ENCODE results near the gene FMO4.
"Not testable (repeated sequence)": the region's sequence is repeated elsewhere in the genome, so short reads cannot be mapped to it uniquely, and the experiment has no call there.

Gene FMO4

DNA sequence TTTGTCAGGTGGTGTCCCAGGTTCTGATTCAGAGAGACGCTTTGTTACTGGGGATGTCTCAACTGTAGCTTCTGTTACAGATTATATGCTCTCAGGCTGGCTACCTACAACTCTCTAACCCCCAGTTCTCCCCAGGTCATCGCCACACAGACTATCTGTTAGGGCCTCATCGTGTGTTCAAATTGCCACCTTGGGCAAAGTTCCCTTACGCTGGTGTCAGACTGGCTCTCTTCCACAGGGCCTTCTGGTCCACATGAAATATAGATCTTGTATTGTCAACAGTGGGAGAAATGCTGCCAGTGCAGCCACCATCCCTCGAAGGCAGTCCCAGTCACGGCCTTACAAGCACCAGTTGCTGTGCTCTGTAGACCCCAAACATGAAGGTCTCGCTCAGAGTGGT, 15.3 kb downstream of the FMO4 start:
- no peak overlapping the region for H3K27ac ChIP-seq
- no peak for DNase-seq (ENCODE audit: low read depth, low spot score)

DNA sequence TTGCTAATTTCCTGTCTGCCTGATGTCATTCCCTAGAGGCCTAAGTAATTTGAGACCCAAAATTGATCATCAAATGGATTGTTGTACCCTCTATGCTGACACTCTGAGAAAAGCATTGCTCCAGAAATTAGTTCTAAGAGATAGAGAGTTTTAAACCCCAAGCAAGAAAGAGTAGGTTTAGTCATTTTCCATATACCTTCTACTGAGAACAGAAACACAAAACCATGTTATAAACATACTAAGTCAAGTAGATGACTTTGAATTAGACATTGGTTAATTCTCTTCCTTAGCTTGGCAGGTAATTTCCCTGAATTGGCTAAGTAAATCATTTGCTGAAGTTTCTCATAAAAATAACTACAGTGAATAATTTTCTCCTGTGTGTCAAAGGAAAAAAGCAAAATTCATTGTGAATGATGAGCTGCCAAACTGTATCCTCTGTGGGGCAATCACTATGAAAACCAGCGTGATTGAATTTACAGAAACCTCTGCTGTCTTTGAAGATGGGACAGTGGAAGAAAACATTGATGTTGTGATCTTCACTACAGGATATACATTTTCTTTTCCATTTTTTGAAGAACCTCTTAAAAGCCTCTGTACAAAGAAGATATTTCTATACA, 20.1 kb downstream of the FMO4 start:
- DNase-seq (ENCODE audit: low read depth, low spot score), result no peak
- H3K27ac ChIP-seq, result no peak overlapping the region

DNA sequence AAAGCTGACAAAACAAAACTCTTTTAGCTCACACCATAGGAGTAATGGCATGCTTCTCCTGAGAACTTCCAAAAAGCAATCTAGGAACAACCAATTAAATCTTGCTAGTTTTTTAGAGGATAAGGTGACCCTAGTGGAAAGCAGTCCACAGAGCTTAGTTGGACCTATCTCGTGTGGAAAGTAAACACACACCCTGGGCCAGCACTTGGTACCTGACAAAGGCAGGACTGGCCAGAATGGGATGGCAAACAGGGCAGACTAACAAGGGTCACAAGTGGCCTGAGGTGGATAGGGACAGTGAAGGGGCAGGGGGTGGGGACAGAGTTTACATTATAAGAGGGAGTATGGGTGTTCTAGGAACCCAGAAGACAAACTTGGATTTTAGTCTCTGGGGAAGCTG, 22.0 kb downstream of the FMO4 start:
- DNase-seq (ENCODE audit: low read depth, low spot score), result no peak

DNA sequence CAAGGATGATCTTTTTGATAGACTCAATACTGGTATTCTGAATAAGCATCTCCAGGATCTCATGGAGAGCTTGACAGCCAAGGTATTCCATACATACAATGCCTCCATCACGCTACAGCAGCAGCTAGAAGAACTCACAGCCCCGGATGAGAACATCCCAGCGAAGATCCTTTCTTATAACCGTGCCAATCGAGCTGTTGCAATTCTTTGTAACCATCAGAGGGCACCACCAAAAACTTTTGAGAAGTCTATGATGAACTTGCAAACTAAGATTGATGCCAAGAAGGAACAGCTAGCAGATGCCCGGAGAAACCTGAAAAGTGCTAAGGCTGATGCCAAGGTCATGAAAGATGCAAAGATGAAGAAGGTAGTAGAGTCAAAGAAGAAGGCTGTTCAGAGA, 25.4 kb downstream of the FMO4 start:
- not testable (repeated sequence) for H3K27ac ChIP-seq; DNase-seq (ENCODE audit: low read depth, low spot score)

More for the DNA sequence above, 22.0 kb downstream of the FMO4 start:
- H3K27ac ChIP-seq, result no peak overlapping the region

DNA sequence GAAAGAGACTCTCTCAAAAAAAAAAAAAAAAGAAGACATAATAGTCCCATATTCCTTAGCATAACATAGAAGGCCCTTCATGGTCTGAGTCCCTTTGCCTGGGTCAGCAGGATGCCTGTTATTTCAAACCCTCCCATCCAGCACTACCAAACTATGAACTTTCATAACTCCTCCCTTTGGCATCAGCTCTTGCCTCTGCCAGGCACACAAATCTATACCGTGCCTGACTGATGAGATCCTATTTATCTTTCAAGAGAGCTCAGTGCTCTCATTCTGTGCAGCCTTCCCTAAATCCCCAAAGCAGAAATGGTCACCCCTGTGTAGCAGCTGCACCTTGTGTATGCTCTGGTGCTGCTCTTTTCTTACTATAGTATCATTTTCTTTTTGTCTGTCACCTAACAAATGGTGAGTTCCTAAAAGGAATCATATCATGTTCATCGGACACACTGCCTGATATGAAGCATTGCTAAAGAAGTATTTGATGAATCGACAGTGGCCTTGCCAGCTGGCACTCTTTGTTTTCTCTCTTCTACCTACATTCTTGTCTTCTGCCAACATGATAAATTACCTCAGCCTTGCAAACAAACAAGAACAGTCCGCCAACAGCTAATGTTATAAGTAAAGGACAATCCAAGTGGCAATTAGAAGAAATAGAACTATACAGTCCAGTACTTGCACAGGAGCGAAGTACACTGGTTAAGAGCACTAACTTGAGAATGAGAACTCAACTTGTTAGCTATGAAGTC, 29.9 kb downstream of the FMO4 start:
- H3K27ac ChIP-seq, result no peak overlapping the region
- DNase-seq (ENCODE audit: low read depth, low spot score), result no peak

DNA sequence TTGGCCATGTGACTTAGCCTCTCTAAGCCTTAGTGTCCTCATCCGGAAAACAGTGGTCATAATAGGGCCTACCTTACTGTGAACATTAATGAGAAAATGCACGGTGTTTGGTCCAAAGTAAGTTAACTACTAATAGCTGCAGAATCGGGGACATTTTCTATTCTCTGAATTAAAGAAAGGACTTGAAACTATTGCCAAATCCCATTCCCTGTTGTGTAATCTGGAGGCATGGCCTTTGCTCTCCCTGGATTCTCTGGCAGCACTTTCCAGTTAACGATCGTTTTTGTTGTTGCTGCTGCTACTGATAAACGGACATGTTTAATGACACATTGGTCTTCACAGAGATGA, 30.5 kb downstream of the FMO4 start:
- no peak overlapping the region for H3K27ac ChIP-seq
- DNase-seq (ENCODE audit: low read depth, low spot score), result no peak

DNA sequence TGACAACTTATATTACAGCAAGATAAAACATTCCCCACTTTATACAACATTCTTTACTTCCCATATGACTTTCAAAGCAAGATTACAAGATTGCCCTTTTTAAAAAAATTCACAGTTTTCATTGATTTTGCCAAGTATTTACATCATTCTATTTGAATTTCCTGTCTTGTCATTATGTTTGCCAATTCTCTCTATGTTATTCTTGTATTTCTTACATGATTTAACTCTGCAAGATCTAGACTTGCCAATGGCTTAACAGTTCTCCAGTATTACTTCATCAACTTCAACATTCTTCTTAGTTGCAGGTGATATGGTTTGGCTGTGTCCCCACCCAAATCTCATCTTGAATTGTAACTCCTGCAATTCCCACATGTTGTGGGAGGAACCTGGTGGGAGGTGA, 31.6 kb downstream of the FMO4 start:
- no peak overlapping the region for H3K27ac ChIP-seq
- DNase-seq (ENCODE audit: low read depth, low spot score), result no peak

DNA sequence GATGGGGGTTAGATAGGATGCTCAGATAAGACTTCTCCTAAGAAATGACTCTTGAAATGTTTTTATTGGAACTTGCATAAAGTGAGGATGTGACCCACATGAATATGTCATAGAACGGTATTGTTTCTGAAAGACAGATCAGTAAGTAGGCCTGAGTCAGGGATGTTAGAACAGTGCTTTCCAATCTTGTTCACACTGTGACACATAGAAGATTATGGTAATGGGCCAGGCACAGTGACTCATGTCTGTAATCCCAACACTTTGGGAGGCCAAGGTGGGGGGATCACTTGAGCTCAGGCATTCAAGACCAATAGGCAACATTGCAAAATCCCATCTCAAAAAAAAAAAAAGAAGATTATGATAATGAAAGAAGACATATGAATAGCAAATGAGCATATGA, 32.9 kb downstream of the FMO4 start:
- H3K27ac ChIP-seq, result no peak overlapping the region
- DNase-seq (ENCODE audit: low read depth, low spot score), result no peak

DNA sequence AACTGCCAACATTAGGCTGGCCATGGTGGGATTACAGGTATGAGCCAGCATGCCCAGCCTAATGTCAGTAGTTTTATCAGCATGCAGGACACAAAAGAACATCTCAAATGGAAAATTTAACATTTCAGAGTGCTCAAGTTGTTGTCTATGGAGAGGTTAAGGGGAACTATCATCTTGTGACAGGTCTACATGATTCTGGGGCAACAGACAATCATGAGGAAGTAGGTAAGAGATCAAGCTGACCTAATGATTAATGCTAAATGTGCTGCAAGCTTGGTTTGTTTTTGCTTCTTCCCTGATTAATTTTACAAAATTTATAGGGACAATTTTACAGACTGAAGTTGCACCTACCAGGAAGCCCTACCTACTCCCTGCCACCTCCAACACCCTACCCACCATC, 36.6 kb downstream of the FMO4 start:
- H3K27ac ChIP-seq, result no peak overlapping the region
- DNase-seq (ENCODE audit: low read depth, low spot score), result no peak

DNA sequence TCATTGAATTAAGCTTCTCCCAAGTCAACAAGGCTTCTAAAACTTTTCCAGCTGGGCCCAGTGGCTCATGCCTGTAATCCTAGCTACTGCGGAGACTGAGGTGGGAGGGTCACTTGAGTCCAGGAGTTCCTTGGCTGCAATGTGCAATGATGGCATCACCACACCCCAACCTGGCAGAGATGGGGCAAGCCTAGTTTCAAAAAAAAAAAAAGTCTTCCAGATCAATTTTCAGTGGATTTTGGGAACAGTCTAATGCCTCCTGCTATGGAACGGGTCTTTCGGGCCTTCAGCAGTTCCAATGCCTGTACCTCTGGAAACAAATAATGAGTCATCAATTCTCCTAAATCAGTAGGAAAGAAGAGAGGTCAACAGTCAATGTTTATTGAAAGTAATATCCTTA, 38.0 kb downstream of the FMO4 start:
- no peak for DNase-seq (ENCODE audit: low read depth, low spot score)
- H3K27ac ChIP-seq, result no peak overlapping the region

DNA sequence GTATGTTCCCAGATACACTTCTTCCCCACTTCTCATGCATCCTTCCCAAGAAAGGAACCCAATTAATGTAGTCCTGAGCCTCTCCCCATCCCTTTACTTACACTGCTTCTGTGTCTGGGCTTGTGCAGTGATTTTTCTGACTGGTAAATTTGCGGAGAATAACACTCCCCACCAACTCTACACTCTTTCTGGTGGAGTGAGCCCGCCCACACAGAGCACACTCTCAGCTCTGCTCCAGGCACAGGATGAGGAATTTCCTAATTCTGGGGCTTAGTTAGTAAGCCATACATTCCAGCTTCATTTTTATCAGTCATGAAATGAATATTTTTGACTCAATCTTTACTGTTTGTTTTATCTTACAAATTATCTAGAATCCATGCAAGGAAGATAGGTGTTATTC, 38.6 kb downstream of the FMO4 start:
- no peak for DNase-seq (ENCODE audit: low read depth, low spot score)
- H3K27ac ChIP-seq, result no peak overlapping the region

DNA sequence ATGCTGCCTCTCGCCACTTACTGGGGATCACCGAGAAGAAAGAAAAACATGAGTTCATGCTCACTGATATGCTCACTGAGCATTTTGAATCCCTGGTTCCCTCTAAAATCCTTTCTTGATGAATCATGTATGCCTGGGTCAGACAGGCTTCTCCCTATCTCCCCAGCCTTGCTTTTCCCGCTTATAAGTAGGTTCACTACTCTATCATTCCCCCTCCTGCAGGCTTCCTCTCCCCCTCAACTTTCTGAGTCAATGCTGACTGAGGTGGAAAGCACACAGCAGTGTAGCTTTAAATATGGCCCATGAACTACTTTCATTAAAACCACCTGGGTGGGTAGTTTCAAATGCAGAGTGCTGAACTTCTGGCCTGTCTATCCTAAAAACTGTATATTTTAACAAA, 41.7 kb downstream of the FMO4 start:
- no peak overlapping the region for H3K27ac ChIP-seq
- DNase-seq (ENCODE audit: low read depth, low spot score), result no peak

DNA sequence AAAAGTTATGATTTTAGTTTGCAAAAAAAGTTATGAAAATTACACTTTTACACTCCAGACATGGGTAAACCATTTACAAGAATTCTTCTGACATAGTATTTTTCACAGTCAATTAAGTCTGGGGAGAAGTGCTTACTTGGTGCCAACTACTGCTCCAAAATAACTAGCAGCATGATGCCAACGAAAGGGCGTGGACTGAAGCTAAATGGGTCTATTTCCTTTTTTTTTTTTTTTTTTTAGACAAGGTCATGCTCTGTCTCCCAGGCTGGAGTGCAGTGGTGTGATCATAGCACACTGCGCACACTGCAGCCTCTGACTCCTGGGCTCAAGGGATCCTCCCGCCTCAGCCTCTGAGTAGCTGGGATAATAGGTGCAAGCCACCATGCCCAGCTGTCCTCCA, 43.2 kb downstream of the FMO4 start:
- no peak for DNase-seq (ENCODE audit: low read depth, low spot score)
- H3K27ac ChIP-seq, result no peak overlapping the region

DNA sequence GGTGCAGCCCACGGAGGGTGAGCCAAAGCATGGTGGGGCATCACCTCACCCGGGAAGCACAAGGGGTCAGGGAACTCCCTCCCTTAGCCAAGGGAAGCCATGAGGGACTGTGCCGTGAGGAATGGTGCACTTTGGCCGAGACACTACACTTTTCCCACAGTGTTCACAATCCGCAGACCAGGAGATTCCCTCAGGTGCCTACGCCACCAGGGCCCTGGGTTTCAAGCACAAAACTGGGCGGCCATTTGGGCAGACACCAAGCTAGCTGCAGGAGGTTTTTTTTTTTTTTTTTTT, 45.3 kb downstream of the FMO4 start:
- not testable (repeated sequence) for DNase-seq (ENCODE audit: low read depth, low spot score); H3K27ac ChIP-seq

DNA sequence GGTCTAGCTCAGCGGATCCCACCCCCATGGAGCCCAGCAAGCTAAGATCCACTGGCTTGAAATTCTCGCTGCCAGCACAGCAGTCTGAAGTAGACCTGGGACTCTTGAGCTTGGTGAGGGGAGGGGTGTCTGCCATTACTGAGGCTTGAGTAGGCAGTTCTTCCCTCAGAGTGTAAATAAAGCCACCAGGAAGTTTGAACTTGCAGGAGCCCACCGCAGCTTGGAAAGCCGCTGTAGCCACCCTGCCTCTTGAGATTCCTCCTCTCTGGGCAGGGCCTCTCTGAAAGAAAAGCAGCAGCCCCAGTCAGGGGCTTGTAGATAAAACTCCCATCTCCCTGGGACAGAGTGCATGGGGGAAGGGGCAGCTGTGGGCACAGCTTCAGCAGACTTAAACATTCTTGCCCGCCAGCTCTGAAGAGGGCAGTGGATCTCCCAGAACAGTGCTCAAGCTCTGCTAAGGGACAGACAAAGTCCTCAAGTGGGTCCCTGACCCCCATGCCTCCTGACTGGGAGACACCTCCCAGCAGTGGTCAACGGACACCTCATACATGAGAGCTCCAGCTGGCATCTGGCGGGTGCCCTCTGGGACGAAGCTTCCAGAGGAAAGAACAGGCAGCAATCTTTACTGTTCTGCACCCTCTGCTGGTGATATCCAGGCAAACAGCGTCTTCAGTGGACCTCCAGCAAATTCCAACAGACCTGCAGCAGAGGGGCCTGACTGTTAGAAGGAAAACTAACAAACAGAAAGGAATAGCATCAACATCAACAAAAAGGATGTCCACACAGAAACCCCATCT, 45.9 kb downstream of the FMO4 start:
- not testable (repeated sequence) for H3K27ac ChIP-seq; DNase-seq (ENCODE audit: low read depth, low spot score)

DNA sequence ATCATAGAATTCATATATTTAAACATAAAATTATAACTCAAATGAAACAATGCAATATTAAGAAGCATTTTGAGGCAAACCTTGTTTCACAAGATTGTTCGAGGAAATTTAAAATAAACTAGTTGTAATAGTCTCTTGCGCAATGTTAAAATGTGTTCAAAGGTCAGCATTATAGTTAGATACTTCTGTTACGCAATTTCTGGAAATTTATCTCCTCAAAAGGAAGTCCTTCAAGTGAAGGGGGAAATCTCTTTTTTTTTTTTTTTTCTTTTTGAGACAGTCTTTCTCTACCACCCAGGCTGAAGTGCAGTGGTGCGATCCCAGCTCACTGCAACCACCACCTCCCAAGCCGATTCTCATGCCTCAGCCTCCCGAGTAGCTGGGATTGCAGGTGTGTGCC, 52.1 kb downstream of the FMO4 start:
- no peak overlapping the region for H3K27ac ChIP-seq
- no peak for DNase-seq (ENCODE audit: low read depth, low spot score)

DNA sequence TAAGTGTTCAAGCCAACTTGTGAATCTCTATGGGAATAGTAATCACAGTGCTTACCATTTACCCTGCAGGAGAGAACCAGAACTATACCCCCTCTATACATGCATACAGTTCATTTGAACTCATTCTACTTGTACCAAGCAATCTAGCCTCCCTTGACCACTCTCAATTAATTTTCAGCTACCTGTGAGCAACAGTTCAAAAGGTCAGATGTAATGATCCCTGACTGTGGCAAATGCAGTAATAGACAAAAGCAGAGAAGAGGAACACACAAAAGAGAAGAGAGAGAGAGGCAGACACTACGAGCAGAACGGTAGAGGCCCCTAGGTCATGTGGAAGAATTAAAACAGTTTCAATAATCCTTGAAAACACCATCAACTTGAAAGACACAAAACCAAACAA, 52.8 kb downstream of the FMO4 start:
- DNase-seq (ENCODE audit: low read depth, low spot score), result no peak
- H3K27ac ChIP-seq, result no peak overlapping the region

DNA sequence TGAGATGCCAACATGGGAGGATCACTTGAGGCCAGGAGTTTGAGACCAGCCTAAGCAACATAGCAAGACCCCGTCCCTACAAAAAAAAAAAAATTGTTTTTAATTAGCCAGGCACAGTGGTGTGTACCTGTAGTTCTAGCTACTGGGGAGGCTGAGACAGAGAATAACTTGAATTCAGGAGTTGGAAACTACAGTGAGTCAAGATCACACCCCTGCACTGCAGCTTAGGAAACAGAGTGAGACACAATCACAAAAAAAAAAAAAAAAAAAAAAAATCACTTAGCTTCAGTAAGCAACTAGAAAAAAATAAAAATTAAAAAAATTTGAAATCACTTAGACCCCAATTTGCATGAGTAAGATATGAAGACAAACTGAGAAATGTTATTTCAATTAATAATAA, 53.5 kb downstream of the FMO4 start:
- H3K27ac ChIP-seq, result no peak overlapping the region
- no peak for DNase-seq (ENCODE audit: low read depth, low spot score)

DNA sequence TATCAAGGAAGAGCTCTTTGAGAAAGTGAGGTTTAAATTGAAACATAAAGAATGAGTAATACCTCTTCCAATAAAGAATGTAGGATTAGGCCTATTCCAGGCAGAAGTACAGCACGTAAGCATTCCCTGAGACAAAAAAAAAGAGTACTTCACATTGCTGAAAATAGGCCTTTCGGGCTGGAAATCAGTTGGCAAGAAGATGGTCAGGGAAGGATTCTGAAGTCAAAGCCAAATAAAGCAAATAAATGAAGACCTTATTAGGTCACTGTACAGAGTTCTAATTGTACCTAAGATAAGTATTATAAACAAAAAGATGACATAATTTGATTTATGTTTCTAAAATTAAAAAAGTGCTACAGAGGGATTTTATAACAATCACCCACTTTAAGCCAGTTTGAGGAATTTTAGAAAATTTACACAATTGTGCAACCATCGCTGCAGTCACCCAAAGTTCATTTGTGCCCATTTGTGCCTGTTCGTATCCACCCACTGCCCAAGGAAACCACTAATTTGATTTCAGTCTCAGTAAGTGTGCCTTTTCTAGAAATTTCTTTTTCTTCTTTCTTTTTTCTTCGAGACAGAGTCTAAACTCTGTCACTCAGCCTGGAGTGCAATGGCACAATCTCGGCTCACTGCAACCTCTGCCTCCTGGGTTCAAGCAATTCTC, 58.6 kb downstream of the FMO4 start:
- no peak for DNase-seq (ENCODE audit: low read depth, low spot score)
- no peak overlapping the region for H3K27ac ChIP-seq

DNA sequence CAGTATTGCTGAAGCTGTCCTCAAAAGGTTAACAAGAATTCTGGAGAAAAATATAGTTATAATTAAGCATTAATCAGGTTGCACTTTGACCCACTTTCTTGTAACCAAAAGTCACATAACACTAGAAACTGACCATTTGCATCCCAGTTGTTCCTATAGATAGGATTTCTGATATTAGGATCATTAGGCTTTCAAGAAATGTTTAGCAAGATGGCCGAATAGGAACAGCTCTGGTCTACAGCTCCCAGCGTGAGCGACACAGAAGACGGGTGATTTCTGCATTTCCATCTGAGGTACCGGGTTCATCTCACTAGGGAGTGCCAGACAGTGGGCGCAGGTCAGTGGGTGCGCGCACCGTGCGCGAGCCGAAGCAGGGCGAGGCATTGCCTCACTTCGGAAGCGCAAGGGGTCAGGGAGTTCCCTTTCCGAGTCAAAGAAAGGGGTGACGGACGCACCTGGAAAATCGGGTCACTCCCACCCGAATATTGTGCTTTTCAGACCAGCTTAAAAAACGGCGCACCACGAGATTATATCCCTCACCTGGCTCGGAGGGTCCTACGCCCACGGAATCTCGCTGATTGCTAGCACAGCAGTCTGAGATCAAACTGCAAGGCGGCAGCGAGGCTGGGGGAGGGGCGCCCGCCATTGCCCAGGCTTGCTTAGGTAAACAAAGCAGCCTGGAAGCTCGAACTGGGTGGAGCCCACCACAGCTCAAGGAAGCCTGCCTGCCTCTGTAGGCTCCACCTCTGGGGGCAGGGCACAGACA, 59.6 kb downstream of the FMO4 start:
- not testable (repeated sequence) for DNase-seq (ENCODE audit: low read depth, low spot score); H3K27ac ChIP-seq

Measured in epithelial cell of prostate (primary cell).